NOMO-1 treated with dmso at 0.1 percent for 144 hours (cell line): ENCODE data around the gene PTPRD.

Source experiments
- DNase-seq: peaks from one replicate; lab custom pipeline; 2025; ENCODE audit not compliant: unreplicated experiment; lab: John Stamatoyannopoulos, UW

Gene PTPRD

GRCh38 chr9:8492679-8493078 is 2120.1 kb downstream of the PTPRD start:
- no peak for DNase-seq

DNA sequence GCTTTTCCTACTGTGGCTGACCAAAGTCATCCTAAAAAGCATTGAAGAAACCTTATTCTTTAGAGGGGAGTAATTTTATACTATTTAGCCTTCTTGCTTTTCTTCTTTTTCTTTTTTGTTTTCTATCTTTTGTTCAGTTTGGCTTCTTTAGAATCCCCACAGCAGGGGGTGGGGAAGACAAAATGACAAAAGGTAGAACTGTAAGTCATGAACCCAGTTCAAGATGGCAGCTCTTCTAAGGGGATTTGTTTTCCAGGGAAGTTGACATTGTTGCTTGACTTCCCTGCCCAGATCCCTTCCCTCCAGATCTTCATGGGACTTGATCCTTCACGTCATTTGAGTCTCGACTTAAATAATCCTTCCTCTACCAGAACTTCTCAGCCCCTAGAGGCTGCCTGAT is 2120.8 kb downstream of the PTPRD start:
- DNase-seq = no peak

- no peak for DNase-seq
These were observed 2121.2 kb downstream of the PTPRD start for GRCh38 chr9:8491563-8491962.

DNA sequence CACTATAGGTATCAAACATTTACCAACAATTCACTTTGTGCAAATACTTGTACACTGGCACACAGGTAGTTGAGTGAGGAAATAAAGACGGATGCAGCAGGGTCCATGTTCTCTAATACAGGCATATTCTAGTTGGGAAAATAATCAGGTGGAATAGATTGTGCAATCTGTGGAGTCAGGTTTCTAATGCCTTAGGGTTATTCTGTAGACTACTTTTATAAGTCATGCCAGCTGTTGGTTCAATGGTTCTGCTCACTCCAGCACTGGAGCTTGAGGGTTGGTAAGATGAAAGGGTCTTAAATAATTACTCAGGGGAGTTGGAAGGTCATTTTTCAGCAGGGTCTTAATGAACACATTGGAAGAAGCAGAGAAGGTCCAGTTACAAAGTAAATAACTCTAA is 2123.0 kb downstream of the PTPRD start:
- DNase-seq = no peak

DNA sequence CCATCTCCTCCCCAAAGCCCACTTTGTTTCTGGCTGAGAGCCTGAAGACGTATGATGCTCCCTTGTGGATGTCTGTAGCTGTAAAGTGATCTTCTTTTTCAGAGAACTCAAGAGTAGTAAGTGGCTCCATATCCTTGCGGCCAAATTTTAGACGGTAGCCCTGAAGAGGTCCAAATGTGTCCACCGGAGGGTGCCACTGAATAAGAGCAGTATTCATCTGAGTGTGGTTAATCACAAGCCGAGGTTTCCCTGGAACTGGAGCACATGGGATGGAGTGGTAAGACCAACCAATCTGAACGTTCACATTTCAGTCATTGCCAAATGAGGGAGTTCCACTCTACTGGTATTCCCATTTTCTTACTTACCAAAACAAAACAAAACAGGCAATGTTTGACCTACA is 2126.7 kb downstream of the PTPRD start:
- DNase-seq = no peak

DNA sequence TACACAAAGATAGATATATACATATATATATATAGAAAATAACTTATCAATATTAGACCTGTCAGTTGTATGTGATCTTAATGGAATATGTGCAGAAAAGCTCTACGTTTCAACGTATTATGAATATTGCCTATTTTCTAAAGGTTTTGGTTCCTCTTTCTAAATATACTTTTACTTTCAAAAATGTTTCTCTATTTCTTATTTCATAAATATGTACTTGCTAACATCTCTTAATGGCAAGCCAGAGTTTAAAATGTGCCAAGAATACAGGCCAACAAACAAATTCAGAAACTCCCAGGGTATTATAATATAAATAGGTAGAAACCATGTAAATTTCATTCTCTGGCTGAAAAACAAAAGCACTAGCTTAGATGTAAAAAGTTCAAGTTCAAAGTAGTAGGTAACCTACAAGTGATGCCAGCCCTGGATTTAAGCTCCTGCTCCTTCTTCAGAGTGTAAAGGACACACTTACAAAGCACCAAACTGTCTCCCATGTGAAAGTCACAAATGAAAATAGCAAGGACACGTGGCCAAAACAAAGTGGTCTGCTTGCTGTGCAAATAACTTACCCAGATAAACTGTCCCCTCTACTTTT is 2128.1 kb downstream of the PTPRD start:
- DNase-seq = no peak

DNA sequence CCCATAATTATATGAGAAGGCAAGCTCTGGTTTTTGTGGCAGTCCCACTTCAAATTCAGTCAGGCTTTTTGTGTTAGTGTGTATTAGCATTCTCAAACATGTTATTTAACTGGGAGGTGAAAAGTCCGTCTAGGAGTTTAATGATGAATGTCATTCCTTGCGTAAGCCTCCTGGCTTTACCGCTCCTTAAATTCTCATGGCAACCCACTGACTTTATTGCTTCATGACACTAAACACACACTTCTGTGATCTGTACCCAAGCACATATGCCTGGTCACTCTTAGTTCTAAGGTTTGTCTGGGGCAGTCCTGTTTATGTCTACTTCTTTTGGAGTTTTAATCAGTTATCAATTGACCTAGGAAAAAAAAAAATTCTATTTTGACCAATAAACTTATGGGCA is 2135.4 kb downstream of the PTPRD start:
- DNase-seq = no peak

GRCh38 chr9:8474937-8475336 is 2137.9 kb downstream of the PTPRD start:
- DNase-seq = no peak

DNA sequence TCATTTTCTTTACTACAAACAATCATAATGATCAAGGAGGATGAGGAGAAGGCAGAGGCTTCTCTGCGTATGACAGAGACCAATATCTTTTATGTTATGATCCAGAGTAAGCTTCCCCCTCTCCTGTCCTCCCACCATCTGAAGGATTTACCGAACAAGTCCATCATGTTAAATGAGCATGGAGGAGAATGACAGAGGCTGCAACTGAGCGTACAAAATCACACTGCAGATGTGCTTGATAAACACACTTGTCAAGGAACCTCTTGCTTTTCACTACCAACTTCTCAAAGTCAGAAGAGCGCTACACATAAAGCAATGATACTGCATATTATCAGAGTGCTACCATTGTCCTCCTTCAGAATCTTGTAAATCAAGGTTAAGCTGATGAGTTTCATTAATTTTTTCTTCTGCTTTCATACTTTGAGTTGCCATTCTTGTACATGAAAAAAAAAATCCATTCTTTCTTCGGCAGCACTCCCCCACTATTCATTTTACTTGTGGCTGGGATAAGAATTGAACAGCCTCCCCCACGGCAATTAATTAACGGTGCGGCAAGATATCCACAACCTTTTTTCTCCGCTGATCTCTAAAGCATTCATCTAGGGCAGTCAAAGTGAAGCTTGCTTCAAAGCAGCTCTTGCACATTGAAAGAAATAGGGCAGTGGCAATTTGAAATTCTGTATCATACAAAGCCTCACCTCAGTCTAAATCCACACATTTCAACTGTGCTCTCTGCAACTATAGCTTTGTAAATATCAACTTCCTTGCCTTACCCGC is 2139.4 kb downstream of the PTPRD start:
- no peak for DNase-seq

GRCh38 chr9:8468045-8468637 is 2144.7 kb downstream of the PTPRD start:
- DNase-seq = no peak

DNA sequence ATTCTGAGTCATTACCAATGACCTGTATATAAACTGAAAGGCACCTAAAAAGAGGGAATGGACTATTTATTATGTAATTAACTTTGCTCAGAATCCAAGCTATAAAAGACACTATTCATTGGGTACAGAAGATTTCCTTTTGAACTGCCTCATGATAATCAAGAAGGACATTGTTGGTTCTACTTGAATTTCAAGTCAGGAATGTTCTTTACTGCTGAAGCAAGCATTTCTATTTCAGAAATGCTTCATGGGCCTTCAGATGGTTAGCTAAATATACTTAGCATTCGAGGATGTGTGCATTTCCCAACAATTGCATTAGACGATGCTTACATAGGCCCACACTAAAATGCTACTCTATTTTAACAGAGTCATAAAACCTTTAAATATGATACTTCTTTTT is 2155.0 kb downstream of the PTPRD start:
- DNase-seq = no peak

DNA sequence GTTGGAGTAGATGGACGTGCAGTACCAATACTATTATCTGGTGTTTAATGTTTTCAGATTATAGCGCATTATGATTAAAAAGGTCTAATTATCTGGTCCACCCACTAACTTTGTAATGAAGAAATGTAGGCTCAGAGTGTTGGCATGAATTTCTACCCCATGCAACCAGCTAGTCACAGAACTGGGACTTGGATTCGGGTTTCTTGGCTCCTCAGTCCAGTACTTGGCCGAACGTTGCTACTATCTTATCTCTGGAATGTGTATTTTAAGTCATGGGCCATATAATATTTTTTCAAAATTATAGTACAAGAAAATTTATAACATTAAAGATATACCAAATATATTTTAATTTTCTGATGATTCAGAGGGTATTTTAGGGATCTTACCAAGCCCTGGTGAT is 2155.7 kb downstream of the PTPRD start:
- DNase-seq = no peak

- DNase-seq = no peak
These were observed 2156.5 kb downstream of the PTPRD start for GRCh38 chr9:8456344-8456743.

GRCh38 chr9:8450810-8451545 is 2161.8 kb downstream of the PTPRD start:
- DNase-seq = no peak

GRCh38 chr9:8448226-8448625 is 2164.6 kb downstream of the PTPRD start:
- no peak for DNase-seq

DNA sequence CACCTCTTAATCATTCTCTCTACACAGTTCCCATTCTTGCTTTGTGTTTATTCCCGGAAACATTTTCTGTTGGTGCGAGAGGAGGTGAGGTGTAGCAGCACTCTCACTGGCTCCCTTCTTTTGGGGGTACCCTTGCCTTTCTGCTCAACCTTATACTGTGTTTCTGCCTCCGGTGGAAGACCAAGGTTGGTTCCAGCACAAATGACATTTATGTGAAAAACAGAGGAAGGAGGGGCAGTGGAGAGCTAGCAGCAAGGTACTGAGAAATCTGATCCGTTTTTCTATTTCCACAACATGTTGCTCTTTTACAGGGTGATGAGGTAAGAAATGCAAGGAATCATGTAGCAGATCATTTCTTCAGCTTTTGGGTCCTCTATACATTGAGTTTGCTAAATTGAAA is 2165.2 kb downstream of the PTPRD start:
- no peak for DNase-seq

- no peak for DNase-seq
These were observed 2174.9 kb downstream of the PTPRD start for GRCh38 chr9:8437876-8438275.

DNA sequence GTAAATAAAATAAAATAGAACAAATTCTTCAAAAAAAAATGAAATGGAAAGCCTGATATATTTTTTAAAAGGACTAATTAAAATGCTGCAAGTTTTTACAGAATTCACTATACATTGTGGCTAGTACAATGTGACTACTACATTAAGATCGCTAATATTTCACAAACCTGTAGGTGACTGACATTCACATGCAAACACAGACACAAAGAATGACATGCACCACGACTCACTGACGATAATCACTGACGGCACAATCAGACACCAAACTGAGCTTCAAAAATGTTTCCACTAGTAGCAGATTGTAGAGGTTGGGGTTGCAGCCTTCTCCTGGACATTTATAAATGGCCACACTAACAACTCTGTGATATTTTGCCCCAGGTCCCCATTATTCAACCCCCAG is 2175.5 kb downstream of the PTPRD start:
- no peak for DNase-seq

DNA sequence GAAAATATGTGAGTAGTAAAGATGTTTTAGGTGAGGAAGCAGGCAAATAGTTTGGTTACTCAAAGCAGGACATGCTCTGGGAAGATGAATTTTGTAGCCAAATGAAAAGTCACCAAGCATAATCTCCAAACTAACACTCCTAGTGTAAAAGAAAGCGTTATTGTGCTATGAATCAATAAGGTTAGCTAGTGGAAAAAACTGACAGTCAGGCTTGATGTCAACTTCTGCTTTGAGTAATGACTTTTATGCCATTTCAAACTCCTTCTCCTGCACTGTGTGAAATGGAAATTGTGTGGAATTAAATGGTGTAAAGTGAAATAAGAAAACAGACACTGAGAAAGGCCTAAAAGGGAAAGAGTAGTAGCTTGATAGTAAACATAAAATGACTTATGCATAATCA is 2176.0 kb downstream of the PTPRD start:
- no peak for DNase-seq

DNA sequence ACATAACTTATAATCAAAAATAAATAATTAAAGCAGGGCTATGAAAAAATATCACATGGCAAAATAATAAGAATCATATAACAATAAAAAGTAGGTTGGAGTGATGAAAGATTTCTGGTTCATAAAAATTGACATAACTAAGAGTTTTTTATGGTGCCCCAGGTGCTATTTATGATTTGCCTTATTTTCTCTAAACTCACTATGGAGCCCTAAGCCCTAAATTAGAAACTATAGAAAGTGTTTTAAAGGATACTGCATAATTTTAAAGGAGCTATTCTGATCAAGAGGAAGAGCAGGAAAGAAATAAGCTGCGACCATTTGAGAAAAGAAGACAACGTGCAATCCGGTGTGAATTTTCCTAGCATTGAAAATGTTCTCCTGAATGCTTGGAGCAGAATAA is 2178.2 kb downstream of the PTPRD start:
- DNase-seq = no peak

GRCh38 chr9:8432224-8432623 is 2180.6 kb downstream of the PTPRD start:
- DNase-seq = no peak

DNA sequence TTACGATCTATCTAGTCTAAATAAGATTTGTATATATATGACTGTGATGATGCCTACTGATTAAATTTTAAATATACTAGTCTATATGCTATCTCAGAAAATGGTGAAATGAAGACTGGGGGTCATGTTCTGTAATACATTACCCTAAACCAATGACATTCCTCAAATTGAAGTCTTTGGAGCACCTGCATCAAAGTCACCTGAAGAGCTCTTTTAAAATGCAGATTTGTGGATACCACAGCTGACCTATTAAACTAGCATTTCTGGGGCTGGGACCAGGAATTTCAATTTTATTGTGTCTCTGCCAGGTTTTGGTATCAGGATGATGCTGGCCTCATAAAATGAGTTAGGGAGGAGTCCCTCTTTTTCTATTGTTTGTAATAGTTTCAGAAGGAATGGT is 2181.3 kb downstream of the PTPRD start:
- no peak for DNase-seq
